Urinary bladder (tissue), 4 donors: Measurements from ENCODE around the gene MYO7B. TPM values are rescaled to one million over a fixed set of nuclear protein-coding genes. Genes with fewer than 3 reads are reported as not detected.

ENCODE experiments used
- DNase-seq: peaks from one replicate; pipeline ENCODE4 v3.0.0-alpha.2; 2015; ENCODE audit errors: extremely low spot score
- H3K27ac ChIP-seq: one replicate; pipeline ENCODE4 v1.5.1; 2013; ENCODE audit warnings: low read depth, mild to moderate bottlenecking, moderate library complexity
- H3K36me3 ChIP-seq: one replicate; pipeline ENCODE4 v1.6.1; 2013; ENCODE audit warnings: mild to moderate bottlenecking, moderate library complexity; ENCODE audit not compliant: insufficient read depth
- H3K4me1 ChIP-seq: one replicate; pipeline ENCODE4 v1.6.1; 2013; ENCODE audit warnings: mild to moderate bottlenecking, moderate library complexity; ENCODE audit not compliant: insufficient read depth
- H3K4me3 ChIP-seq: one replicate; pipeline ENCODE4 v1.5.1; 2013; ENCODE audit warnings: low read depth, low read length
- WGBS: extraction: QIAGEN DNeasy Blood & Tissue Kit; methylation state at CpG from one replicate; pipeline ENCODE4 v1.1.7; 2013; 5-methylcytosine and 5-hydroxymethylcytosine counted together
- polyA plus RNA-seq: library from polyadenylated mRNA; stranded (reverse); fragments of 200-250 nt; gene quantifications from one replicate; pipeline ENCODE4 v1.2.3, GENCODE V29; 2013
- total RNA-seq: library from RNA; depleted of rRNA; stranded (reverse); fragments of >200 nt; gene quantifications from one replicate; pipeline ENCODE4 v1.2.3, GENCODE V29; 2014
- donor health status: healthy with polysubstance abuse.
- donor health status: healthy.

MYO7B gene
- total and polyA plus RNA-seq, 2 donors = 0.11 to 0.51 TPM

DNA sequence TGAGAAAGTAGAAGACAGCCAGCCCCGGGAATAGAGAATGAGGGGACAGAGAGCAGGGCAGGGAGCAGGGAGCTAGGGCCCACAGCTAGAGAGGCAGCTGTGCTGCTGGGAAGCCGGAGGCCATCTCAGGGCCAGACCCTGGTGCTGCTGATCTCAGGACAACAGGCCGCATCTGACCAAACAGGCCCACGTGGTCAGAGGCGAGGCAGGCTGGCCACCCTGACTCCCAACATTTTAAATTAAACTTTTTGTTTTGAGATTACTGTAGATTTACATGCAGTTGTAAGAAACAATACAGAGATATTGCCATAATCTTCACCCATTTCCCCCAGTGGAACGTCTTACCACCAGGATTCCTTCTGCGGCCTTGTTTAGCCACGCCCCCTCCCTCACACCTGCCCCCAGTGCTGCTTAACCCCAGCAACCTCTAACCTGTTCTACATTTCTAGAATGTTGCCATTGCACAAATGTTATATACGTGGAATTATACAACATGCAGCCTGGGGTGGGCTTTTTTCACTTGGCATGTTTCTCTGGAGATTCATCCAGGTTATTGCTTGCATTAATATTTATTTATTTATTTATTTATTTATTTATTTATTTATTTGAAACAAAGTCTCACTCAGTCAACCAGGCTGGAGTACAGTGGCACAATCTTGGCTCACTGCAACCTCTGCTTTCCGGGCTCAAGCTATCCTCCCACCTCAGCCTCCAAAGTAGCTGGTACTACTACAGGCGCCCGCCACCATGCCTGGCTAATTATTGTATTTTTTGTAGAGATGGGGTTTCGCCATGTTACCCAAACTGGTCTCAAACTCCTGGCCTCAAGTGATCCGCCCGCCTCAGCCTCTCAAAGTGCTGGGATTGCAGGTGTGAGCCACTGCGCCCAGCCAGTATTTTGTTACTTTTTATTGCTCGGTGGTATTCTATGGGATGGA is 61.8 kb downstream of the MYO7B start:
- WGBS = 86% methylated on average over 17 of the region's 17 CpGs
- no peak overlapping the region for H3K27ac ChIP-seq
- no peak overlapping the region for H3K4me3 ChIP-seq
- no peaks in the 10 kb centered on the region for H3K36me3 ChIP-seq
- DNase-seq = no peak
- H3K4me1 ChIP-seq = no peaks in the 10 kb centered on the region

DNA sequence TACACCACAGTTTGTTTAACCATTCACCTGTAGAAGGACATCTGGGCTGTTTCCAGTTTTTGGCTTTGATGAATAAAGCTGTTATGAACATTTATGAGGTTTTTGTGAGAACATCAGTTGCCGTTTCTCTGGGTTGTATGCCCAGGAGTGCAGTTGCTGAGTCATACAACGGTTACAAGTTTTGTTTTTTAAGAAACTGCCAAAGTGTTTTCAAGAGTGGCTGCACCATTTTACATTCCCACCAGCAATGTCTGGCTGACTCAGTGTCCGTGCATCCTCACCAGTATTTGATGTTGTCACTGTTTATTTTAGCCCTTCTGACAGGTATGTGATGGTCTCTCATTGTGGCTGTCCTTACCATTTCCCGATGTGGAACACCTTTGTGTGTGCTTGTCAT is 62.5 kb downstream of the MYO7B start:
- 76% methylated on average over 4 of the region's 4 CpGs for WGBS
- no peaks in the 10 kb centered on the region for H3K36me3 ChIP-seq
- no peak overlapping the region for H3K4me3 ChIP-seq
- no peaks in the 10 kb centered on the region for H3K4me1 ChIP-seq
- no peak for DNase-seq
- H3K27ac ChIP-seq = no peak overlapping the region

DNA sequence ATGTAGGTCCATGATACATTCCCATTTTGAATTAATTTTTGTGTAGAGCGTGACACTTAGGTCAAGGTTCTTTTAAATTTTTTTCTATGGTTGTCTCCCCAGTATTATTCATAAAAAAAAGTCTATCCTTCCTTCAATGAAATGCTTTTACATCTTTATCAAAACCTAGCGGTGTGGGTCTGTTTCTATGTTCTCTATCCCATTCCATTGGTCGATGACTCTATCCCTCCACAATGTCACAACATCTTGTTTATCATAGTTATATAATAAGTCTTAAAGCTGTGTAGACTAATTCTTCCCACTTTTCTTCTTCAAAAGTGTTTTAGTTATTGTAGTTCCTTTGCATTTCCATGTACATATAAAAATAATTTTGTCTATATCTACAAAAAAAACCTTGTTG is 63.2 kb downstream of the MYO7B start:
- H3K27ac ChIP-seq = no peak overlapping the region
- H3K4me3 ChIP-seq = no peak overlapping the region
- WGBS = 91% methylated on average over 3 of the region's 3 CpGs
- DNase-seq = no peak
- H3K4me1 ChIP-seq = no peaks in the 10 kb centered on the region
- H3K36me3 ChIP-seq = no peaks in the 10 kb centered on the region

DNA sequence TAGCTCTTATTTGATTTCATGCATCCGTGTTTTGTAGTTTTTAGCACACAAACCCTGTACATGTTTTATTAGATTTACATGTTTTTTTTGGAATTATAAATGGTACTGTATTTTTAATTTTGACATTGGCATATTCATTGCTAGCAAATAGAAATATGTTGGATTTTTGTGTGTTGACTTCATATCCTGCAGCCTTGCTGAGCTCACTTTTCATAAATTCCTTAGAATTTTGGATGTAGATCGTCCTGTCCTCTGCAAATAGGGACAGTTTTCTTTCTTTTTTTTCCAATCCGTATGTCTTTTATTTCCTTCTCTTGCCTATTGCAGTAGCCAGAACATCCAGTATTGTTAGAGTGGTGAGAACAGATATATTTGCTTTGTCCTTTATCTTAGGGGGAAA is 63.7 kb downstream of the MYO7B start:
- Histone ChIP-seq H3K36me3 (no peaks in the 10 kb centered on the region), H3K4me3 (no peak overlapping the region), H3K4me1 (no peaks in the 10 kb centered on the region), H3K27ac (no peak overlapping the region)
- DNase-seq = no peak
- WGBS = 68% methylated on average over 3 of the region's 3 CpGs

DNA sequence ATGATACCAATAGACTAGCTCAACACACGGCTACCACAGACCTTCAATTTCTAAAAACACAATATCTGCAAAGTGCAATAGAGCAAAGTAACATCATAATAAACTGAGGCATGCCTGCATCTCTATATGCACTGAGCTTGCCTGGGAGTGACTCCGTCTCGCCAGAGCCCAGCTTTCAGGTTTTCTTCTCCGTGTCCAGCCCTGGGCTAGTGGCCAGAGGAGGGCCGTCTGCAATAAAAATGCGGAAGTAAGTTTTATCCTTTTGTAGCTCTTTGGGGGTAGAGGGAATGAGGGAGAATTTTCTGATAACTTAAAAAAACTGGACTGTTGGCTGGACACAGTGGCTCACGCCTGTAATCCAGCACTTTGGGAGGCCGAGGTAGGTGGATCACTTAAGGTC is 69.5 kb downstream of the MYO7B start:
- WGBS = 71% methylated on average over 8 of the region's 8 CpGs
- Histone ChIP-seq H3K27ac (no peak overlapping the region), H3K4me3 (no peak overlapping the region), H3K4me1 (no peaks in the 10 kb centered on the region), H3K36me3 (no peaks in the 10 kb centered on the region)
- DNase-seq = no peak

DNA sequence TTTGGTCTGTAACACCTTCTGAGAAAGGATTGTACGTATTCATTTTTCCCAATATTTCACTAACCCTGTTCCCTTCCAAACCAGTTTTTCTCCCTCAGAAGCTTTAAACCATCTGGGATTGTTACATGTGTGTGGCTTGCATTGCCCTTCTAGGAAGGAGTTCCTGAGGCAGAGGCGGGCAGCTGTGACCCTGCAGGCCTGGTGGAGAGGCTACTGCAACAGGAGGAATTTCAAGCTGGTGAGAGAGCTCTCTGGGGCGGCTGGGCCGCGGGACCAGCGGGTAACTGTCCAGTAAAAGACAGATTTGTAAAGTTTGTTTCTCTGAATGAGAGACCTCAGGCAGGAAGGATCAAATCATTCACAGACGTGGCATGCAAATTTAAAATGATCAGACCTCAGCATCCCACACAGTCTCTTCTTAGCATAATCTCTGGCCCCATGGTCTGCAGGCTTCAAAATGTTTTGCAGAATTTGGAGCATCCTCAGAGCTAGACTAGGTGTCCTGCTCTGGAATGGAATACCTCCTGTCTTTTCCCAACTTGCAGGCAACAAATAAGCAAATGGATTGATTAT is 70.3 kb downstream of the MYO7B start:
- DNase-seq = no peak
- H3K4me3 ChIP-seq = no peak overlapping the region
- no peaks in the 10 kb centered on the region for H3K36me3 ChIP-seq
- WGBS = 89% methylated on average over 7 of the region's 7 CpGs
- no peak overlapping the region for H3K27ac ChIP-seq
- no peaks in the 10 kb centered on the region for H3K4me1 ChIP-seq

DNA sequence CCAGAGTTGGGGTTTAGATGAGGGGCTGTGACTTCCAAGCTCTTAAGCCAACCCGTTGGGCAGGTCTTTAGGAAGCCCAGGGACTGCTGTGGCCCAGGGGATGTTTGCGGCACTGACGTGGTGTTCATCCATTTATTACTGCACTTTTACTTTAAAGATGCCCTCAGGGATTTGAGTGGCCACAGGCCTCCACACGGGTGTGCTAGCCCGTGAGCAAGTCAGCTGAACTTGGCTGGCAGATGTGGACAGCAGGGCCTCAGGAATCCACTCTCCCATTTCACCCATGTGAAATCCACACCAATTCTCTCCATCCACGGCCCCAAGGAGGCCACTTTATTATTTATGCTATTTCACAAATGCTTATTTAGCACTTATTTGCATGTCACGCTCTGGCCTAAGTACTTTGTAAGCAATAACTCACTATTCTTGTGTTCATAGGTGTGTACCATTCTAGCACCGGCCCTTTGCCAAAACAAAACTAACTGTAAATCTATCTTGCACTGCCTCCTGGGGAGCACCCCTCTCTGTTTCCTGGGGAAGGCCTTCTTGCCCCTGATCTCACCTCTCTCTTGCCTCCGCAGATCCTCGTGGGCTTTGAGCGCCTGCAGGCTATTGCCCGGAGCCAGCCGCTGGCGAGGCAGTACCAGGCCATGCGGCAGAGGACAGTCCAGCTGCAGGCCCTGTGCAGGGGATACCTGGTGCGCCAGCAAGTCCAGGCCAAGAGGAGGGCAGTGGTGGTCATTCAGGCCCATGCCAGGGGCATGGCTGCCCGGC is 71.3 kb downstream of the MYO7B start:
- Histone ChIP-seq H3K4me3 (no peak overlapping the region), H3K27ac (no peak overlapping the region), H3K36me3 (no peaks in the 10 kb centered on the region), H3K4me1 (no peaks in the 10 kb centered on the region)
- DNase-seq = no peak
- WGBS = 93% methylated on average over 17 of the region's 17 CpGs

DNA sequence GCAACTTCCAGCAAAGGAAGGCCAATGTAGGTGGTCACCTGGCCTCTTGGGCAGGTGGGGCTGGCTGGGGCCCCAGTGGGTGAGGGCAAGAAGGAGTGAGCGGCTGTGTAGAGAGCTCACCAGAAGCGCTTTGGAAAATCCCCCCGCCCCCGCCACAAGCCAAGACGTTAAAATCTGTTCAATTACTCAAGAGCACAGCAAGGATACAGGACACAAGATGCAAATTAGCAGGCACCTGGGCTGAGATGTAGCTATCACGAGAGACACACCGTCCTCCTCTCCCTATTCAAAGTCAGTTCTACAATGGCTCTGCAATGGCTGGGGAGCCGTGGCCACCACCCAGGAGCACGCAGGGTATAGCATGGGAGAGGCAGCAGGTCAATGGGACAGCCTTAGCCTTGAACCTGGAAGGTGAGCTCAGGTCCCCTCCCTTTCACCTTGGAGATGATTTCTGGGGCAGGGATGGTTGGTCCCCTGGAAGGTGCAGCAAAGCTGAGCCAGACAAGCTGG is 72.0 kb downstream of the MYO7B start:
- Histone ChIP-seq H3K27ac (no peak overlapping the region), H3K36me3 (no peaks in the 10 kb centered on the region), H3K4me1 (no peaks in the 10 kb centered on the region), H3K4me3 (no peak overlapping the region)
- 92% methylated on average over 9 of the region's 9 CpGs for WGBS
- no peak for DNase-seq

DNA sequence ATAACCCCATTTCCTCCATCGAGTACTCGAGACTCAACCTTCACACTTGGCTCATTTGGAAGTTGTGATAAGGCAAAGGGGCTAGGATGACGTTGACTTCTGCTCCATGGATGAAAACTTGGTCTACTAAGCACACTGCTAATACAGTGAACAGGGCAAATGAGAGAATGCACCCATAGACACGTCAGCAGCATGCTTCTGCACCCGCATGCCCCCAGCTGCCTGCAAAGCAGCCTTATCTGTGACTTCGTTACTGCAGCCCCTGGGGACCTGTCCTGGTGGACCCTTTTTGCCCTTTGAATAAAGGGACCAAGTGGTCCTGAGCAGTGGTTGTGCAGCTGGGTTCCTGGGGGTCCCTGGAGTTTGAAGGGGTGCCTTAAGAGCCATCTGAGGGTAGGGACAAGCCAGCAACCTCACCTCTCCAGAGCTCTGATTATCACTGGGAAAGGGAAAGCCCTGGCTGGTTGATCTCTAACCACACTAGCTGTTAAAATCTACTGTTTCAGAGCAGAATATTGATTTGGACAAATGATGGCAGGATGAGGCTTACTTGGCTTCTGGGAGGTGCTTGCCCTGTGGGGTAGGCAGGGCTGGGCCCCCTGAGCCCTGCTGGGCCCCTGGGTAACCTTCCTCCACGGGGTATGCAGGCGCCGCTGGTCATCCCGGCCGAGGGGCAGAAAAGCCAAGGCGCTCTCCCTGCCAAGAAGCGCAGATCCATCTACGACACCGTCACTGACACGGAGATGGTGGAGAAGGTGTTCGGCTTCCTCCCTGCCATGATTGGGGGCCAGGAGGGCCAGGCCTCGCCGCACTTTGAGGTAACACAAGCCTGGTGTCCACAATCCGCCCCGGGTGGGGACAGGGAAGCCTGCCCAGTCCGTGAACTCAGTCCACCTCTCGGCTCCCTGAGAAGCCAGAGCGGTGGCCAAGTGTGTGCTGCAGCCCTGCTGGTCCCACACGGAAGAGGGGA is 72.9 kb downstream of the MYO7B start:
- H3K4me1 ChIP-seq = no peaks in the 10 kb centered on the region
- no peak overlapping the region for H3K27ac ChIP-seq
- H3K4me3 ChIP-seq = no peak overlapping the region
- no peaks in the 10 kb centered on the region for H3K36me3 ChIP-seq
- DNase-seq = no peak
- 83% methylated on average over 25 of the region's 25 CpGs for WGBS

DNA sequence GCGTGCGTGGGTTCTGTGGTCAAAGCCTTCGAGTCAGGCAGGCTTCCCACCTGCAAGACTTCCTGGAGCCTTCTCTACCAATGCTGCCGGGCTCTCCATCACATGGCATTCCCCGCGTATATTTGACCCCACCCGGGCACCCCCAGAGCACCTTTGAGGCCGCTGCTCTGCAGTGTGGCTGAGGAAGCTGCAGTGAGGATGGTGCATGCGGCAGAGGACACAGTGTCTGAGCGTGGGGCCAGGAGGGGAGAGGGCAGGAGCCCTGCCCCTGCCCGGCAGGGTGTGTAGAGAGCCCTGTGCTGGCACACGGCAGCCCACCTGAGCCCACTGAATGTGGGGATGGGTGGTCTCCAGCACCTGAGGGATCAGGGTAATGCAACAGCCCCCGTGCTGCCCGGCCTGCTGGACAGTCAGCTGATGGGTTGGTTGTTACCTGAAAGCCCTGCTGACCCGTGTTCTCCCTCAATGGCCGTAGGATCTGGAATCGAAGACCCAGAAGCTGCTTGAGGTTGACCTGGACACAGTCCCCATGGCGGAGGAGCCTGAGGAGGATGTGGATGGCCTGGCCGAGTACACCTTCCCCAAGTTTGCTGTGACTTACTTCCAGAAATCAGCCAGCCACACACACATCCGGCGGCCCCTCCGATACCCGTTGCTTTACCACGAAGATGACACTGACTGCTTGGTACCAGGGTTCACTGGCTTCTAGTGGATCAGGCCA is 73.7 kb downstream of the MYO7B start:
- H3K36me3 ChIP-seq = no peaks in the 10 kb centered on the region
- WGBS = 90% methylated on average over 24 of the region's 24 CpGs
- no peak overlapping the region for H3K27ac ChIP-seq
- DNase-seq = no peak
- H3K4me1 ChIP-seq = no peaks in the 10 kb centered on the region
- no peak overlapping the region for H3K4me3 ChIP-seq

DNA sequence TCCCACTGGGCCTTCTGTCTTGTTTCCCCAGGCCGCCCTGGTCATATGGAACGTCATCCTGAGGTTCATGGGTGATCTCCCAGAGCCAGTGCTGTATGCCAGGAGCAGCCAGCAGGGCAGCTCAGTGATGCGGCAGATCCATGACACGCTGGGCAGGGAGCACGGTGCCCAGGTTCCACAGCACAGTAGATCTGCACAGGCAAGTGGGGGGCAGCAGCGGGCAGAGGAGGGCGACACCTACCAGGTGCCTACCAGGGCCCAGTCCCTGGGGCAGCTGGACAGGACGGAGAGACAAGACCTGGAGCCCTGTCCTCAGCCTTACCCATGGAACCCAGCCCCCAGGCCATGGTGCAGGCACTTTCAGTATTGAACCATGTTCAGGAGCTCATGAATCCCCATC is 74.3 kb downstream of the MYO7B start:
- WGBS = 94% methylated on average over 8 of the region's 8 CpGs
- DNase-seq = no peak
- H3K27ac ChIP-seq = no peak overlapping the region
- H3K4me3 ChIP-seq = no peak overlapping the region
- no peaks in the 10 kb centered on the region for H3K4me1 ChIP-seq
- no peaks in the 10 kb centered on the region for H3K36me3 ChIP-seq

DNA sequence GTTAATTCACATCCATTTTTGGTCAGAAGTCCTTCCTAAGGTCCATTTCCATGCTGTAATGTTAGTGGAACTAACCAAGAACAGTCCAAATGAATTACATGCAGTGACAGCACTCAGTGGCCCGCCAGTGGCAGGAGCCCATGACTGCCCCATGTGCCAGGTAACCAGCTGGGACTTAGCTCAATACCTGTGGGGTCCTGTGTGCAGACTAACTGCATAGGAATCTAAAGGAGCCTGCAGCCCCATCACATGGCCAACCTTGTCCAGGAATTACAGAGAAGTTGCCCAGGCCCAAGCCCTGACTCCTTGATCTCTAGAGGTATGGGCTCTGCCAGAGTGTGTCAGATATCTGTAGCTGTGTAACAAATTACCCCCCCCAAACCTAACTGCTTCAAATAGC is 75.1 kb downstream of the MYO7B start:
- no peak for DNase-seq
- H3K36me3 ChIP-seq = no peaks in the 10 kb centered on the region

More for the DNA sequence above, 75.1 kb downstream of the MYO7B start:
- 89% methylated on average over 1 of the region's 1 CpG for WGBS
- no peak overlapping the region for H3K27ac ChIP-seq
- no peak overlapping the region for H3K4me3 ChIP-seq
- no peaks in the 10 kb centered on the region for H3K4me1 ChIP-seq
